GM10847 (cell line): ENCODE data around the gene LMO7.

Experiments used
- POLR2A ChIP-seq: IDR thresholded peaks from 2 replicates; pipeline ENCODE4 v1.6.1; 2011; ENCODE audit not compliant: insufficient read length; ENCODE audit errors: extremely low read depth

LMO7 gene

GRCh38 chr13:75825161-75825560 is 189.0 kb downstream of the LMO7 start:
- TF ChIP-seq POLR2A, result no peak

- TF ChIP-seq POLR2A, result no peak
These were observed 189.5 kb downstream of the LMO7 start for GRCh38 chr13:75825594-75825993.

GRCh38 chr13:75826391-75826790 is 190.3 kb downstream of the LMO7 start:
- TF ChIP-seq POLR2A, result no peak

- TF ChIP-seq POLR2A, result no peak
These were observed 193.7 kb downstream of the LMO7 start for GRCh38 chr13:75829830-75830229.

GRCh38 chr13:75830842-75831241 is 194.7 kb downstream of the LMO7 start:
- no peak for TF ChIP-seq POLR2A

- TF ChIP-seq POLR2A, result no peak
These were observed 195.3 kb downstream of the LMO7 start for GRCh38 chr13:75831389-75831788.

- no peak for TF ChIP-seq POLR2A
These were observed 196.7 kb downstream of the LMO7 start for GRCh38 chr13:75832812-75833211.

GRCh38 chr13:75836441-75836840 is 200.3 kb downstream of the LMO7 start:
- TF ChIP-seq POLR2A, result no peak

- TF ChIP-seq POLR2A, result no peak
These were observed 202.4 kb downstream of the LMO7 start for GRCh38 chr13:75838366-75839005.

GRCh38 chr13:75839406-75839805 is 203.3 kb downstream of the LMO7 start:
- TF ChIP-seq POLR2A, result no peak

GRCh38 chr13:75841905-75842304 is 205.8 kb downstream of the LMO7 start:
- TF ChIP-seq POLR2A, result no peak

GRCh38 chr13:75843074-75843473 is 206.9 kb downstream of the LMO7 start:
- TF ChIP-seq POLR2A, result no peak

- TF ChIP-seq POLR2A, result no peak
These were observed 207.9 kb downstream of the LMO7 start for GRCh38 chr13:75843991-75844390.

- no peak for TF ChIP-seq POLR2A
These were observed 211.5 kb downstream of the LMO7 start for GRCh38 chr13:75847588-75847987.

- TF ChIP-seq POLR2A, result no peak
These were observed 214.8 kb downstream of the LMO7 start for GRCh38 chr13:75850916-75851315.

GRCh38 chr13:75855216-75855615 is 219.1 kb downstream of the LMO7 start:
- no peak for TF ChIP-seq POLR2A

GRCh38 chr13:75855847-75856246 is 219.7 kb downstream of the LMO7 start:
- TF ChIP-seq POLR2A, result no peak

GRCh38 chr13:75857291-75857690 is 221.2 kb downstream of the LMO7 start:
- no peak for TF ChIP-seq POLR2A

- TF ChIP-seq POLR2A, result no peak
These were observed 224.8 kb downstream of the LMO7 start for GRCh38 chr13:75860935-75861334.
